ENCODE results near the gene CCDC159.

- TF ChIP-seq CTCF (tag by site-specific recombination; IDR thresholded peaks at IDR 0.05) (no peak), ZNF350 (tag by site-specific recombination; IDR thresholded peaks at IDR 0.05) (no peak), ZNF133 (tag by site-specific recombination; IDR thresholded peaks at IDR 0.05) (no peak), ZNF747 (tag by site-specific recombination; IDR thresholded peaks at IDR 0.05) (no peak), REST (tag by site-specific recombination; IDR thresholded peaks at IDR 0.05) (no peak), ZBTB21 (tag by site-specific recombination; IDR thresholded peaks at IDR 0.05) (no peak), SP2 (tag by site-specific recombination; IDR thresholded peaks at IDR 0.05) (no peak), ZBTB8A (tag by site-specific recombination; IDR thresholded peaks at IDR 0.05) (no peak), PATZ1 (tag by site-specific recombination; IDR thresholded peaks at IDR 0.05) (no peak)
Measured at GRCh38 chr19:11325544-11325943, 20.8 kb upstream of the CCDC159 start.
